ENCODE measurements around the gene TNS2.

TNS2 gene

DNA sequence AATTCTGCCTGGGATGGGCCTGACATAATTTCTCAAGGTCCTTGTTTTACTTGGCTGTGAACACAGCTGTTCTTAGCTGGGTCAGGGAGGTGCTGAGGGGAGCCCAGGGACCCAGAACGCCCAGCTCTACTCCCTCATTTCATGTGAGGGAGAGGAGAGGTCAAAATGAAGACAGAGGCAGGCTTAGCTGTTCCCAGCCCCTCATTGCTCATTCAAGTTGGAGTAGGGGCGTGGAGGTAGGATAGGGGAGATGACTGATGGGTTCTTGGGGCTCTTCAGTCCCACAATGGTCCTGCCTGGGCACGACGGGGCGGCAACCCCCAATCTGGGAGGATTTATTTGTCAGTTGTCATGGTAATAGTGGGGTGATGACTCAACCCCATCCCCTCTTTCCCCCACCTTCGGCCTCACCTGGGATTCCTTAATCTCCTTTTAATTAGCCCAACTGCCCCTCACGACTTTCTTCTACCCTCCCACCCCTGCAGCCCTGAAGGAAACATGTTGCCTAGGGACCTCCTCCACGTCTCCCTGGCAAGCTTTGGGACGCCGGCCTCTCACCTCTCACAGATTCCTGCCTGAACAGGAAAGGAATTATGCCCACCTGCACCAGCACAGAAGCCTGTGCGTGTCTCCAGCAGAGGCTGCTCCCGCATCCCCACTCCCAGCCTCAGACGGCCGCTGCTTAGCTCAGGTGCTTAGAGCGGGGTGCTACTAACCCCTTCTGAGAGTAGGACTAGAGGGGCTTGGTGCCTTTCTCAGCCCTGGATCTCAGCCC is 19.1 kb downstream of the TNS2 start:
- DNase-seq: no peak

DNA sequence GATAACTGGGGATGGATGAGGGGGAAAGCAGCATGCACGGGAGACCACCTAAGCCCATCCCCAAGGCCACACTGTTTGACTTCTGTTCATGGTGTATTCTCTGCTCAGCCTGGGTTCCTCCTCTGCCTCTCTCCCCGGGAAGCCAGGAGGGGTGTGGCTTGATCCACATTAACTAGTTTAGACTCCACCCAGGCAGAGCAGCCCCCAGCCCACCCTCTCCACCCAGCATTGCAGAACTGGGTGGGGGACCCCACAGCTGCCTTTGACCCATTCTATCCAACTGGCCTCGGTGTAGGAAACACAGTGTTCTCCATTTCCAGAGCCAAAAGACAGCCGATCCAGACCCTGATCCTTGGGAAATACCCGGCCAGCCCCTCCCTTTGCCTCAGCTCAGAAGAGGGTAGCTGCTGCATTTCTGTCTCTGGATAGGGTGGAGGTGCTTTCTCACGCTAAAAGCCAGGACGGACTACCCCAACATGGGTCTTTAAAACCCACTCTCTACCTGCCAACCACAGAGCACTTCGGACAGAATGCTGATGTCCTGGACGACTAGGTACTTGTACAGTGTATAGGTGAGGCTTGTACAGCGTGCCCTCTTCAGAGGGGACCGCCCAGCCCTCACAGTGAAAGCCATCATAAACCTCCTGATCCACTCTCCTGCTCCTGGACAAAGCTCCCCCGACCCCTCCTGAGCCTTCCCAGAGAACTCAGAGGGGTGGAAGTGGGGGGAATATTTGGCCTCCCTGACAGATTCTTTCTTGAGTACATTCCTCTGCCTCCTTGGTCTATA is 20.0 kb downstream of the TNS2 start:
- no peak for DNase-seq

DNA sequence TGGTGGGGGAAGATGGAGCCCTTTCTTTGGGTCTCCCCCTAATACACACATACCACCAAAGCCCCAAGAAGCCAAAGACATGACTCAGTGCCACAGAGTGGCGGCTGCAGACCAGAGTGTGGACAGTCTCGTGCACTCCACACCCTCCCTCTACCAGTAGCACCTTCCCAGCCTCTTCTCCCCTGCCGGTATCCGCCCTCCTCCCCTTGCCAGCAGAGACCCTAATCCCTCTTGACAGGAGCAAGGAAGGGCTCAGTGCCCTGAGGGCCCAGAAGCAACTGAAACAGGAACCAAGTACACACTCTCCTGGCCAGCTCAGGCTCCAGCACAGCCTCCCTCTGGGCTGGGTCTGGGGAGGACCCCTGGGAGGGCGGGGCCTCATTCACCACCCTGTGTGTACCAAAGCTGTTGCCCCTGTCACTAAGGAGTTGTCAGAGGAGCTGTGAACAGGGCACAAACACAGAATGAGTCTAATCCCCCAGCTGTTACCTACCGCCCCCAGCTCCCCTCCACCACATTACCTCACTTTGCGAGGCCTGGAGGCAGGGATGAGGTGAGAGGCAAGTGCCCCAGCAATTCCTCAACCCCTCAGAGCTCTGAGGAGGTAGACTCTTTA is 21.1 kb downstream of the TNS2 start:
- DNase-seq: no peak

DNA sequence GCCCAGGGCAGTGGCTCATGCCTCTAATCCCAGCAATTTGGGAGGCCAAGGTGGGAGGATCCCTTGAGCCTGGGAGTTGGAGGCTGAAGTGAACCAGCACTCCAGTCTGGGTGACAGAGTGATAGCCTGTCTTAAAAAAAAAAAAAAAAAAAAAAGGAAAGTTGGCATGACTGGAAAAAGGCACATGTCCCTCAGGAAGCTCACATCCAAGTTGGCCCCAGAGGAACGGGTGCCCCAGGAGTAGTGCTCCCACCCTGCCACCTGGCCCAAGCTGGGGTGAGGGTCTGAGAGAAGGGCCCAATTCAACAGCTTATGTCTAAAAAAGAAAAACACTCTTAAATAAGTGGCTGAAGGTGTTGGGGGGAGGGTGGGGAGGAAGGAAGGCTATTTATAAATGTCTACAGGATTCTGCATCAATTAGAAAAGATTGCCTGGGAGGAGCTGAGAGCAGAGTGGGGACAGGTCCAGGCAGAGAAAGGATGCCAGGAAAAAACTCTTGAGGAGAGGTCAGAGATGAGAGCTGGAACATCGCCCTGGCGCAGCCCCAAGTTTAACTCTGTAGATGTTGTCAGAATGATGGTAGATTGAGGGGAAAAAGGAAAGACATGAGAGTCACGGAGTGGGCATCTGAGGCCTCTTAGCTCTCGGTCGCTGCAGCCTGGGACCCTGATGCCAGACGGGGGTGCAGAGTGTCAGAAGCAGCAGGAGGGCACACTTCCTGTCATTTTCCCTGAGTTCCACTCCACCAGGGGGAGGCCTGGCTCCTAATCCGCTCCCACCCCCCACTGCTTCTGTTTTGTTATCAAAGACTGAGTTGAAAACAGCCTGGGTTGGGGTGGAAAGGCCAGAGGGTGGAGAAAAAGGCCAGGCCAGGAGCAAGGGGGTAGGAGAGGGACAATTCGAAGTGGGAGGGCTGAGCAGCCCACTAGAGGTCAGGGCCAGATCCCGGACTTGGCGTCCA is 22.0 kb downstream of the TNS2 start:
- DNase-seq: peak; percentile 61

DNA sequence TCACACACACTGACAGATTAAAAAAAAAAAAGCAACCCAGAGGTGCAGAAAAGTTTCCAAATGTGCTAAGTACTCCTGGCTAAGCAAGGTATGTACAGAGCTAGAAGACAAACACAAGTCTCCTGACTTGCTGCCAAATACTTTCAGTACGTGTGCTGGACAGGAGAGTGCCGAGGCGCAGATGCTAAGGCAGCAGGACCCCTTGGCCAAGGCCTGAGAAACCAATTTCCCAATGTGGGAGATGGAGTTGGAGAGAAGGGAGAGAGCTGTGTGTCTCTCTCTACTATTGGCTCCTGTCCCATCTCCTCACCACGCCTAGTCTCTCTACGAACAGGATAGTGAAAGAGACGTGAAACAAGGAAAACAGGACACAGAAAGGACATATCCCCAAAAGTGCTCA is 24.0 kb downstream of the TNS2 start:
- DNase-seq: no peak

DNA sequence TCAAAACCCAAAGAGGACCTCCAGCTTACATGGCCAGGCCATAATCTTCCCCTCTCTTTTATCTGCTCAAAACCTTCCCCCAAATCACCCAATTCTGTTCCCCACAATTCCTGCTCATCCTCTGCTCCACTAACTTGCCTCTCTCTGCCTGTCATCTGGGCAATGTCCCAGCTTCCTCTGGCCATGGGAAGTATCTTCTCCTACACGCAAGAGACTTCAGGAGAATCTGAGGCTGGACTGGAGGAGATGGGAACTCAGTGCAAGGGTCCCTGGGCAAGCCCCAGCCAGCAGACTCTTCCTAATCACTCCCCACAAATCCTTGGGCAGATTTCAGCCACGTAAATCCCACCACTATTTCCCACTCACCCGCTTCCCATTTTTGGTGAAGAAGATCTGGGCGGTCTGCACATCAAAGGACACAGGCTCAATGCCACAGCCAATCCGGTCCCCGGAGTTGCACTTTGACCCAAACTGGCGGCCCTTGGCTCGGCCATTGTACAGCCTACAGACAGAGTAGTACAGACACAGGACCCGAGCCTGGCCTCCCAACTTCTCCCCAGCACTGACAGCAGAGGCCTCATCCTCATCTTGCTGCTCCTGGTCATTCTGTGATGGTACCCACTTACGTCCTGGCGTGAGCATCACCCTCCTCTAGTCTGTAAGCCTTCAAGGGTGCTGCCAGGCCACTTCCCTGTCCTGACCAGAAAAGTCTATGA is 24.6 kb downstream of the TNS2 start:
- DNase-seq: no peak

DNA sequence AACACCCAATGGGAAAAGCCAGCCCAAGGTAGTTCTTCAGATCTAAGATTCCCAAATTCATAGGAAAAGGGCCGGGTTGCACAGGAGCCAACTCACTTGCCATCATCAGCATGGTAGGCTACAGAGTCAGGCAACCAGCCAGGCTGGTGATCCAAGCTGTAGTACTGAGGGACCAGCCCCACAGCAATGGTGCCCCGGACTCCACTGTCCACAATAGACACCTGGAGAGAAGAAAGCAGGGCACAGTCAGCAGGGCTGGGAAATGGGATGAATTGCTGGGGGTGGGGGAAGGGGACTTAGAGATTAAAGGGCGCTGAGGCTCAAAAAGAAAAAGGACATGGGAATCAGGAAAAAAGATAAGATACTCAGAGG is 25.1 kb downstream of the TNS2 start:
- no peak for DNase-seq

DNA sequence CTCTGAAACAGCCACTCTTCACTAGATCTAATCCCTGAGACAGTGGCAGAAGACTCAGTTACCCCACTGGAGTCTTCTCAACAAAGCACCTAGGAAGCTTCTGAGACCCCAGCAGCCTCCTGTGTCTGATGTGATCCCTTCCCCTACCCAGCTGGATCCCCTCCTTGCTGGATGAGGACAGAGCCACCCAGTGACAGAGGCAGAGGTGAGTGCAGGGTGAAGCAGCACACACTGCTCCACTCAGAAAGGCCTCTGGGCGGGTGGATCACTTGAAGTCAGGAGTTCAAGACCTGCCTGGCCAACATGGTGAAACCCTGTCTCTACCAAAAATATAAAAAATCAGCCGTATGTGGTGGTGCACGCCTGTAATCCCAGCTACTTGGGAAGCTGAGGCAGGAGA is 26.6 kb downstream of the TNS2 start:
- DNase-seq: no peak

DNA sequence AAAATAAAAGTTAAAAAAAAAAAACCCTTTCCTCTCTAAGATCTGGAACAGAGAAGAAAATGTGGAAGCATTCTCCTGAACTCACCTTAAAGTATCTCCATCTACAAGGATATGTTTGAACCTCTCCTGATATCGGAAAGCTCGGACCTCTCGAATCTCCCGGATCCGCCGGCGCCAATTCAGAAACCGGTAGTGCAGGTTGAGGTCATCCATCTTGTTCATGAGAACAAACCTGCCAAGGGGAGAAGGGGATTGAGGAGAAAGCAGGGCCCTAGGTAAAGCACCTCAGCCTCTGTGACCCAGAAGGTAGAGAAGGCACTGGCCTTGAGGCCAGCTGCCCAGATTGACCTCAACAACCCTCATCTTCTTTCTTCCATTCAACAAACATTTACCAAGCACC is 27.2 kb downstream of the TNS2 start:
- no peak for DNase-seq

DNA sequence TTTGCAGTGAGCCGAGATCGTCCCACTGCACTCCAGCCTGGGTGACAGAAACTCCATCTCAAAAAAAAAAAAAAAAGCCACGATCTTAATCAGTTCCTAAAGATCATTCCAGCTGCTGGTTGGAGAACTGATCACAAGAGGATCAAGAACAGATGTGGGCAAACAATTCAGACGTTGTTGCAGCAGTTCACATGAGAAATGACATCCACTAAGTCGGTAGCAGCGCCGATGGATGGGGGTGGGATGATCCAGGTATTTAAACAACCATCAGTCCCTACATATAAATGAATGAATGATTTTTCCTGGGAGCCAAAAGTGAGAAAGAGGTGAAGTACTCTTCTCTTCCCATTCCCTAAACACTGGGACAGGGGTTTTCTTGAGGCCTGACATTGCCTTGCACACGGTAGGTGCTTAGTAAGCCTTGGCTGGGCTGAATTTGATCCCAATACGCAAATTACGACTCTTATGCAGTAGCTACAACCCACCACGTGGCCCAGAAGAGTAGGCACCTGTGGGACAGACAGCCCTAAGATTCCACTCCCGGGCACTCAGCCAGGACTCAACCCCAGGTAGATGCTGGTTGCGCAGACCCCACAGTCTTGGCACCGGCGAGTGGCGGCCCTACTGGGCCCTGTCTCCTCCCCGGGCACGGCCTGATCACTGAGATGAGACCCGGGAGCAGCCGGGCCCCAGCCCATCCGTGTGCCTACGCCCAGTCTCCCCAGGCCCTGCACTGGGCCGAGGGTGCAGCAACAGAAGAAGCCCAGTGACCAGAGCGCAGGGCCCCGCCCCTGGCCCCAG is 28.8 kb downstream of the TNS2 start:
- no peak for DNase-seq

DNA sequence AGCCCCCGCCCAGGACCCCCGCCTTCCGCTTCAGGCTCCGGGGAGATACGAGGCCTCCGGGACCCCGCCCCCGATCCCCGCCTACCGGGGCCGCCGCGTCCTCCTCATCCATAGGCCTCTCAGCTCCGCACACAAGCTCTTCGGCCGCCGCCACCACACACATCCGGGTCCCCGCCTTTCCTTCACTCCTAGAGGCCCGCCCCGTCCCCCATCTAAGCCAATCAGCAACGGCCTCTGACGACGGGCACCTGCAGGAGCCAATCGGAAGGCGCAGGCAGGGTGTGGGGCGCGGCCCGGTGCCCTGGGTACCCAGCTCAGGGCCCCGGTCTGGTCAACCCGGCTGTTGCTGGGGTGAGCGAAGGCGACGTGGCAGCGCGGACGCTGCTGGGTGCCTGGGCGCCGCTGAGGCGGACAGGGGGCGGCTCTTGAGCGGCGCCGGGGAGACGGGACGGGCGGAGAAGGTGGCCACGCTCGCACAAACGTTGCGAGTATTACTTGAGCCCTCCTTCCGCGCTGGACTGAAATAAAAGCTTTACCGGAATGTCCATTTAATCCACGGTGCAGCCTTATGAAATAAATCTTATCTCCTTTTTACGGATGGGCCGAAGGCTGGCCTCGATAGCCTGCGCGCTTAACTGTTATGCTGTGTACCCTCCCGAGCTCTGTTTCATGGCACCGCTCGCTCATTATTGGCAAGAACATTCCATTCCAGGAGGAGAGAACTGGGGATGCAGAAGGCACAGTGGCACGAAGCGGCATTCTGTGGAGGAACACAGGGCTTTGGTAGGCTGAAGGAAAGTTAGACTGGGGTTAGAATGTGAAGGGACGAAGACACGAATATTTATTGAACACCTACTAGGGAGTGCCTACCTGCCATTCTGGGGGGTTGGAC is 29.6 kb downstream of the TNS2 start, which contains the start of gene SPRYD3:
Gene SPRYD3, minus strand, starts transcription at position 165 of the 892 bp plus-strand sequence. Its CDS starts 57 bp downstream, at position 108.
- DNase-seq: peak; percentile 87

DNA sequence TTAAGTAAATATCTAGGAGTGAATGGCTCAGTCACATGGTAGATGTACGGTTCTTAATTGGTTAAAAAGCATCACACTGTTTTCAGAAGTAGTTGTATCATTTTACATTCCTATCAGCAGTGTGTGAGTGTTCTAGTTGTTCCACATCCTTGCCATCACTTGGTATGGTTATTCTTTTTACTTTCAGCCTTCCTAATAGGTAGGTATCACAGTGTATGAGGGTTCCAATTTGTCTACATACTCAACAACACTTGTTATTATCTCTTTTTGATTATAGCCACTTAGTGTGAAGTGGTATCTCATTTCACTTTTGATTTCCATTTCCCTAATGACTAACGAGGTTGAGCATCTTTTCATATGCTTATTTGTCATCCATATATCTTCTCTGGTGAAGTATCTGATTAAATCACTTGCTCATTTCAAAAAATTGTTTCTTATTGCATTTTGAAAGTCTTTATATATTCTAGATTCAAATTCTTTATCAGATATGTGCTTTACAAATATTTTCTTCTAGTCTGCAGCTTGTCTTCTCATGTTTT is 32.8 kb downstream of the TNS2 start:
- DNase-seq: no peak

DNA sequence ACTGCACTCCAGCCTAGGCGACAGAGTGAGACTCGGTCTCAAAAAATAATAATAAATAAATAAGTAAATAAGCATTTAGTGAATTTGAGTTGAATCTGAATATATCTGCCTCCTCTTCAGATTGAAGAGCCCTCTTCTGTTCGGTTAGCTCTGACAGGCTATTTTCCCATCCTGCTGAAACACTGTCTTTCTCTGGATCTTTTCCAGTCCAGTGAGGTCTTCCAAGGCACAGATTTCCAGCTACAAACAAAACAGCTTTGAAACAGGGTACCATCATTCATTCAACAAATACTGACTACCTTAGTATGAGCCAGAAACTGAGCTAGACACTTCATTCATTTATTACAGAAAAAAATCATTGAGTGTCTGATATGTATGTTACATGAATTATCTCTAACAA is 36.5 kb downstream of the TNS2 start:
- no peak for DNase-seq

DNA sequence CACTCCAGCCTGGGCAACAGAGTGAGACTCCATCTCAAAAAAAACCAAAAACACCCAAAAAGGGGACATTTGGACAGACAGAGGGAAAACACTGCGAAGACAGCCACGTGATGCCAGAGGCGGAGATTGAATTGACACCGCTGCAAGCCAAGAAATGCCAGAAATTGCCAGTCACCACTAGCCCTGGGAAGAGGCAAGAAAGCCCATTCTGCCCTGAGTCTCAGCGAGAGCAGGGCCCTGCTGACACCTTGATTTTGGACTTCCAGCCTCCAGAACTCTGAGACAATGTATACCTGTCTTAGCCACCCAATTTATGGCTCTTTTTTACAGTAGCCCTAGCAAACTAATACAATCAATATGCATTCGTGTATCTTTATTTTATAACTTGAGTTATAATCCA is 40.2 kb downstream of the TNS2 start:
- no peak for DNase-seq

DNA sequence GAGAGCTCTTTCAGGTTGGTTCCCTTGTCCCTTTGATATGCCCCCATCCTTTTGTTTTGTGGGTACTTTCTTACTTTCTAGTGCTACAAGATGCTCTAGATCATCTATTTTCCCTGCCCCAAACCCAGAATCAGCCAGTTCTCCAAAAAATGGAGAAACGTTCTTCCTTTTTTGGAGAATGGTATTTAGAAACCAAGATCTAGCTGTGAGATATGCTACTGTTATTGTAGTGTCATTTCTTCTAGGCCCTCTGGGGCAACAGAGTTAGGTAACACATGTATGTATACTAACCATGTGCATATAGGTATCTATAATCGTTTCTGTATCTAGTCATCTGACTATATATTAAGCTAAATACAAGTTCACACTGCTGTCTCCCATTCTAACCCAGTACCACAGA is 40.7 kb downstream of the TNS2 start:
- DNase-seq: no peak

DNA sequence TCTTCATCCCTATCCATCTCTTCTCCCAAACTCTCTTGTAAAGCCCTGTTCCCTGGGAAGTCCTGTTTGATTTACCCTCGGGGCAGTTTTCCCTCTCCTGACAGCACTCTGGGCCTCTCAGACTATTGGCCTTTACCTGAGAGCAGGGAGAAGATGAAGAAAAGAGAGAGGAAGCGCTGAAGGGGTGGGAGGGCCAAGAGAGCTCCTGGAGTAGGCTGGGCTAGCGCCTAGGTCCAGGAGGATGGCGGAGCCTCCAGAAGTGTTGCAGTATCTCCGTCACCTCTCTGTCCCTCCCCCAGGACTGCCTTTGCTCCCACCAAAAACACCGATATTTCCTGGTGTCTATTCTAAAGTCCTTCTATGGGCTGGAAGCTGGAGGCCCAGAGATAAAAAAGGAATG is 41.9 kb downstream of the TNS2 start:
- no peak for DNase-seq

DNA sequence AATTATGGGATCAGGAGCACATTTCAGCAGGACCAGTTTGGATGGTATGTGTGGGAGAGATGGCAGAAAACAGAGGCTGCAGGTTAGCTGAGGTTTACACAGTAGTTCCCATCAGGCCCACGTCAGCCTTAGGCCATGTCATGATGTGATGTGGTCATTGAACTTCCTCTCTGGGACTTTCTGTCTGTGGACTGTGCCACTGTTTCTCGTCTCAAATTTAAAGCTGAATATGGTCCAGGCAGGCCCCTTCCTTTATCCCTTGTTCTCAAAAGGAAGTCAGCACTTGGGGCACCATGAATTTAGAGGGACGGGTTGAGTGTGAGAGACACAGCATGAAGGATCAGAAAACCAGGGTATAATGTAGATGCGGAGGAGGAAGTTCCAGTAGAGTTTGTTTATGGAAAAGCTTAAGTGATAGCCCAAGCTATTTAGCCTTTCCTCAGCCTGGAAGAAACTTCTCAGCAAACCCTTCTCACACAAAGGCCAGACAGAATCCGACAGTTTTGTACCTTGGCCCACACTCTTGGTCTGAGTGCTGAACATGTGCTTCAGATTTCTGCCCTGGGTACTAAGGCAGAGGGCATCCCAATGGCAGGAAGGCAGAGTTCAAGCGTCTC is 44.0 kb downstream of the TNS2 start:
- no peak for DNase-seq

DNA sequence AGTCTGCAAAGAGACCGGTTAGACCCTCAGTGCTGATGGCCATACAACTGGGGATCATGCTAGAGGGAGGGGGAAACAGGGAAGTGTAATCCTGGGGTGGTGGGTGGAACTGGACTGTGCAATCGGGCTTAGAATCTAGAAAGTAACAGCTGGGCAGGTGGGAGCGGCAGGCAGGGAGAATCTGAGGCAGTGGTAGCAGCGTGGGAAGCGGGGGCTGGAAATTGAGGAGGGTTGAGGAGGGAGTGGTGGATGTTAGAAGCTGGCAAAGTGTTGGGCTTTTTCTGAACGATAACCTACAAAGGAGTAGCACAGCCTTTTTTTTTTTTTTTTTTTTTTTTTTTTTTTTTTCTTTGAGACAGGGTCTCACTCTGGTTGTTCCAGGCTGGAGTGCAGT is 44.5 kb downstream of the TNS2 start:
- no peak for DNase-seq
